Endothelial cell of umbilical vein (primary cell): Measurements from ENCODE around the gene POLR1C.

ENCODE experiments used
- JUN ChIP-seq: IDR thresholded peaks from 2 replicates; pipeline ENCODE4 v1.6.1; 2011; ENCODE audit warnings: borderline replicate concordance, low read depth; ENCODE audit not compliant: insufficient read length, insufficient read depth
- POLR2AphosphoS5 ChIP-seq: IDR thresholded peaks from 2 replicates; pipeline ENCODE4 v1.6.1; 2012; ENCODE audit warnings: low read depth, mild to moderate bottlenecking, control low read depth, low read length, moderate library complexity; ENCODE audit not compliant: insufficient read depth
- TF ChIP-seq, protein P1 (sequence below), 2 donors: IDR thresholded peaks; 1 replicate in 1 of 2; 2 replicates in 1 of 2; pipeline ENCODE4 v1.5.1; 2011; ENCODE audit warnings: low read length in 2 of 2, mild to moderate bottlenecking in 2 of 2, moderate library complexity in 2 of 2, control low read depth in 1 of 2, inconsistent platforms in 1 of 2, low read depth in 1 of 2; ENCODE audit not compliant: insufficient read depth in 1 of 2; ENCODE audit errors: extremely low read depth in 1 of 2

DNA sequence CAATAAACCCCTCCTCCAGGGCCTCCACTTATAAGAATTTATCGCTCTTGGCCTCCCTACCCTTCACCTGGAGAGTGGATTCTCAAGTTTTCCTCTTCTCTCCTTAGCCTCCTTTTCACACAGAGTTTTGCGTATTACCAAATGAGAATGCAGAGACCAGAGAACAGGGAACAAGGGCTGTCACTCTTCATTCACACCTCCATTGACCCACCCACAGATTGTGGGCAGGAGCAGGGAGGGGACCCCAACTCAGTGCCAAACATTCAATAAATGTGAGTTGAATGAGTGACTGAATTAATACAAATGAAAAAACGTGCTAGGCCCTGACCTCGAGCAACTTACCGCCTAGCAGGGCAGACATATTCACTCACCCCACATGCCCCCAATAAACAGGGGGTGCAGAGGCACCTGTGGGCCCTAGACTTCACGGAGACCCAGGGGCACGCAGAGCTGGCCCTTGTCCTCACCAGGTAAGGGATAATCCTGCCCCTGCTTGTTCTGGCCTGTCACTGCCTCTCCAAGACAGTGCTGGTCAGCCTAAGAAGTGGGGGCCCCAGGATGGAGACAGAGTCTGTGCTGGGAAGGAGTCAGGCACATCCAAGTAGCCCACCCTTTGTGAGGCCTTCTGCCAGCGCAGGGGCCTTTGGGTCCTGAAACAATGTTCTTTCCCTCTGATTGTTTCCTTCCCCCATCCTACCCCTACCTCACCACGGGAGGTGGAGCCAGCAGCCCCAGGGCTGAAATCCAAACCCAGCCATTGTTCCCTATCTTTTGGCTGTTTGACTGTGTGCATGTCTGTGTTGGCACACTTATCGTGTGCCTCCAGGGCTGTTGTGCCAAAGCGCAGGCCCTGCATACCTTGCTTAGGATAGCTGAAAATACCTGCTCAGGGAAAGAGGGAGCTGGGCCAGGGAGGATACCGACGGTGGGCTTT lies 47.9 kb upstream of the POLR1C start:
- TF ChIP-seq, protein P1, sequence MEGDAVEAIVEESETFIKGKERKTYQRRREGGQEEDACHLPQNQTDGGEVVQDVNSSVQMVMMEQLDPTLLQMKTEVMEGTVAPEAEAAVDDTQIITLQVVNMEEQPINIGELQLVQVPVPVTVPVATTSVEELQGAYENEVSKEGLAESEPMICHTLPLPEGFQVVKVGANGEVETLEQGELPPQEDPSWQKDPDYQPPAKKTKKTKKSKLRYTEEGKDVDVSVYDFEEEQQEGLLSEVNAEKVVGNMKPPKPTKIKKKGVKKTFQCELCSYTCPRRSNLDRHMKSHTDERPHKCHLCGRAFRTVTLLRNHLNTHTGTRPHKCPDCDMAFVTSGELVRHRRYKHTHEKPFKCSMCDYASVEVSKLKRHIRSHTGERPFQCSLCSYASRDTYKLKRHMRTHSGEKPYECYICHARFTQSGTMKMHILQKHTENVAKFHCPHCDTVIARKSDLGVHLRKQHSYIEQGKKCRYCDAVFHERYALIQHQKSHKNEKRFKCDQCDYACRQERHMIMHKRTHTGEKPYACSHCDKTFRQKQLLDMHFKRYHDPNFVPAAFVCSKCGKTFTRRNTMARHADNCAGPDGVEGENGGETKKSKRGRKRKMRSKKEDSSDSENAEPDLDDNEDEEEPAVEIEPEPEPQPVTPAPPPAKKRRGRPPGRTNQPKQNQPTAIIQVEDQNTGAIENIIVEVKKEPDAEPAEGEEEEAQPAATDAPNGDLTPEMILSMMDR (IDR thresholded peaks at IDR 0.05; ENCODE audit: extremely low read depth in 1 of 2, insufficient read depth in 1 of 2, low read depth in 1 of 2, low read length in 2 of 2): no peak
- TF ChIP-seq POLR2AphosphoS5: no peak
- no peak for TF ChIP-seq JUN
